ENCODE results near the gene CX3CR1.
A peak's percentile ranks its signal among the peaks of the same experiment; 100 is the strongest.

CX3CR1 gene

DNA sequence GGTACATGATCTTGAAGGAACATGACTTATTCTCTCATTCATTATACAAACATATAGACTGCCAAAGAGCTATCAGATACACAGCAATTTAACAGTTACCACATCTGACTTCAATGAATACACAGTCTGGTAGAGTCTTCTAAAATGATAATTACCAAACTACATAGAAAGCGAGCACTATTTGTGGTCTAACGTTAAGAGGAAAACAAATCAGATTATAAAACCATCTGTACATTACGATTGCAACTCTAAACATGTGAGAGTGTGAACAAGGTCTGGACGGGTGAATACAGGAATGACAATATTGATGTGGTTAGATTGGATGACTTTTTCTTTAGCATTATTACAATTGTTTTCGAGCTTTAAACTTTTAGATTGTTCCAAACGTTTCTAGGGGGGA, 16.3 kb downstream of the CX3CR1 start:
- no peak overlapping the region for H3K27ac ChIP-seq
- TF ChIP-seq, protein P1, sequence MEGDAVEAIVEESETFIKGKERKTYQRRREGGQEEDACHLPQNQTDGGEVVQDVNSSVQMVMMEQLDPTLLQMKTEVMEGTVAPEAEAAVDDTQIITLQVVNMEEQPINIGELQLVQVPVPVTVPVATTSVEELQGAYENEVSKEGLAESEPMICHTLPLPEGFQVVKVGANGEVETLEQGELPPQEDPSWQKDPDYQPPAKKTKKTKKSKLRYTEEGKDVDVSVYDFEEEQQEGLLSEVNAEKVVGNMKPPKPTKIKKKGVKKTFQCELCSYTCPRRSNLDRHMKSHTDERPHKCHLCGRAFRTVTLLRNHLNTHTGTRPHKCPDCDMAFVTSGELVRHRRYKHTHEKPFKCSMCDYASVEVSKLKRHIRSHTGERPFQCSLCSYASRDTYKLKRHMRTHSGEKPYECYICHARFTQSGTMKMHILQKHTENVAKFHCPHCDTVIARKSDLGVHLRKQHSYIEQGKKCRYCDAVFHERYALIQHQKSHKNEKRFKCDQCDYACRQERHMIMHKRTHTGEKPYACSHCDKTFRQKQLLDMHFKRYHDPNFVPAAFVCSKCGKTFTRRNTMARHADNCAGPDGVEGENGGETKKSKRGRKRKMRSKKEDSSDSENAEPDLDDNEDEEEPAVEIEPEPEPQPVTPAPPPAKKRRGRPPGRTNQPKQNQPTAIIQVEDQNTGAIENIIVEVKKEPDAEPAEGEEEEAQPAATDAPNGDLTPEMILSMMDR (conservative IDR thresholded peaks at IDR 0.05): no peak

DNA sequence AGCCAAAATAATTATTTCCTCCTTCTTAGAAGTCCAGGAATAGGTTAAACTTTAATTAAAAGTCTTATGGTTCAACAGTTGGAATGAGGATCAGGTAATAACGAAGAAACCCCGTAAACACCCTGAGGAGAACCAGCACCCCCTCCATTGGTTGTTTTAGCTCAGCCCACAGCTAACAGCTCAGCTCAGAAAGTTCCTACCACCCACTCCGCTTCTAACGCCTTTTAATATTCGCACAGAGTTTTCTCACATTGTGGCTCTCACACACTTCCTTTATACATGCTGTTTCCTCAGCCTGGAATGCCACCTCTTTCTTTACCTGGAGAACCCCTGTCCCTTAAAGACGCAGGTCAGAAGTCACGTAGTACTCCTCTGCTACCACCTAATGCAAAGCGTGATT, 17.0 kb downstream of the CX3CR1 start:
- no peak overlapping the region for H3K27ac ChIP-seq
- TF ChIP-seq, protein P1 (conservative IDR thresholded peaks at IDR 0.05): no peak

DNA sequence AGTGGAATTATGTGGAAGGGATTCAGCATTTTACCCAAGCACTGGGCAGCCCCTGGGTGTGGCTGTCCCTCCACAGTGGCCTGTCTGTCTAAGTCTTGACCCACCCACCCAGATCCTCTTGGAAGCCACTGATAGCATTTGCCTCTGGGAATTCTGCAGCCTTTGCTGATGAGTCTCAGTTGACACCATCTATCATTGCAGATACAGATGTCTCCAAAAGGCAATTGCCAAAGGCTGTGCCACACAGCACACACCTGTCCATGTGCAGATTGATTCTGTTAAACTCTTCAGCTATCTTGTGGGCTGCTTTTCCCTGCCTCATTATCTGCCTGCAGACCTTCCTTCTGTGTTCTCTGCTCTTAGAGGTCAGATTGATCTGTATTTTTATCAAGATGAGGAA, 18.1 kb downstream of the CX3CR1 start:
- TF ChIP-seq, protein P1 (conservative IDR thresholded peaks at IDR 0.05): no peak
- H3K27ac ChIP-seq: no peak overlapping the region

DNA sequence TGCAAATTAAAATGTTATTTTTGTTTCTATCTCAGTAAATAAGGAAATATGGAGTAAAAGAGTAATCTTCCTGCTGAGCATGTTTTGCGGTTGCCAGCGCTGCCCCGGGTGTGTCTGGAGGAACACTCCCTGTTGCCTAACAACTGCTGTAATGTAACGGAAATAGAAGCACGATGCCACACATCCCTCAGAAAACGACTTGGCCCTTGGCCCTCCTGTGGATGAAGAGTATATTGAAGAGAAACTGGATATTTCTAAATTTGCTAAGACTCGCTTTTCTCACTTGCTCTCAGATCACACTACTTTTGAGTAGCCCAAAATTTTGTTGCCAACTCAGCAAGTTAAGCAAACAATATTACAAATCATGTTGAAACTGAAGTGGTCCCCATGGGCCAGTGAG, 18.9 kb downstream of the CX3CR1 start:
- TF ChIP-seq, protein P1 (conservative IDR thresholded peaks at IDR 0.05): peak; percentile 16; the same call in 1 of the 2 replicates
- H3K27ac ChIP-seq: no peak overlapping the region

DNA sequence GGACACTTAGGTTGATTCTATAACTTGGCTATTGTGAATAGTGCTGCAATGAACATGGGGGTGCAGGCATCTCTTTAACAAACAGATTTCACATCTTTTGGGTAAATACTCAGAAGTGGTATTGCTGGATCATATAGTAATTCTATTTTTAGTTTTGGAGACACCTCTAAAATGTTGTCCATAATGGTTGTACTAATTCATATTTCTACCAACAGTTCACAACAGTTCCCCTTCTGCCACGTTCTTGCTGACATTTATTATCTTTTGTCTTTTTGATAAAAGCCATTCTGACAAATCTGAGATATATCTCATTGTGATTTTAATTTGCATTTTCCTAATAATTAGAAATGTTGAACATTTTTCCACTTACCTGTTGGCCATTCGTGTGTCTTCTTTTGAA, 19.5 kb downstream of the CX3CR1 start:
- no peak overlapping the region for H3K27ac ChIP-seq
- TF ChIP-seq, protein P1 (conservative IDR thresholded peaks at IDR 0.05): no peak

DNA sequence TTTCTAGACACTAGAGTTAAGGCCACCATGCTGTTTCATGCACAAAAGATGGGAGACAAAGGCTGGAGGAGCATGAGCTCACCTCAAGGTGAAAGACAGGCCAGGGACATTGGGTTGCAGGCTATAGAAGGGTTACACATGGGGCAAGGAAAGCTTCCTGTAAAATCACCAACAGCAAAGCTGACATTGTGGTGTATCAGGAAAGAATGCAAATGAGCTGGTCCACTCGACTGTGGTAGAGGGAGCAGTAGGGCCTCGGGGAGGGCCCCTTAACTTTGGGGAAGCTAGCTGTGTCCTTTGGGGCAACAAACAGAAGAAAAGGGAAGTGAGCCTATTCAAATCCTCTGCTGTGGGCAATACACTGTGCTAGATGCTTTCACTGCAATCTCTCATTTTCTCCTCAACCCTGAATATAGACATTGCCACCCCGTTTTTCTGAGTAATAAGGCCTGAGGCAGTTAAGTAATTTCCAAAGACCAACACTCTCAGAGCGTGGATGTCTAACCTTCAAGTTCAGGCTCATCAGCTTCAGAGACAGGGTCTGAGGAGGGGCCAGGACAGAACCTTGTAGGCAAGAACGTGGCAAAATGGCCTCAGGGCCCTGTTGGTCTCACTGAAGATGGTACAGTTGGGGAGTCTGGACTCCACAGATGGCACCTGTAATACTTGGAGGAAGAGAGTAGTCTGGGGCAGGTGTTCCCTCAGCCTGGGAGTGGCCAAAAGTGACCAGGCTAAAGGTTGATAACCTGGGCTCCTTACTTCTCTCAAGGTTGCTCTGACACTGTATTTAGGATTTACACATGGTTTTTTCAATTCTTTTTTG, 24.1 kb downstream of the CX3CR1 start:
- H3K27ac ChIP-seq: no peak overlapping the region
- TF ChIP-seq, protein P1 (conservative IDR thresholded peaks at IDR 0.05): no peak

DNA sequence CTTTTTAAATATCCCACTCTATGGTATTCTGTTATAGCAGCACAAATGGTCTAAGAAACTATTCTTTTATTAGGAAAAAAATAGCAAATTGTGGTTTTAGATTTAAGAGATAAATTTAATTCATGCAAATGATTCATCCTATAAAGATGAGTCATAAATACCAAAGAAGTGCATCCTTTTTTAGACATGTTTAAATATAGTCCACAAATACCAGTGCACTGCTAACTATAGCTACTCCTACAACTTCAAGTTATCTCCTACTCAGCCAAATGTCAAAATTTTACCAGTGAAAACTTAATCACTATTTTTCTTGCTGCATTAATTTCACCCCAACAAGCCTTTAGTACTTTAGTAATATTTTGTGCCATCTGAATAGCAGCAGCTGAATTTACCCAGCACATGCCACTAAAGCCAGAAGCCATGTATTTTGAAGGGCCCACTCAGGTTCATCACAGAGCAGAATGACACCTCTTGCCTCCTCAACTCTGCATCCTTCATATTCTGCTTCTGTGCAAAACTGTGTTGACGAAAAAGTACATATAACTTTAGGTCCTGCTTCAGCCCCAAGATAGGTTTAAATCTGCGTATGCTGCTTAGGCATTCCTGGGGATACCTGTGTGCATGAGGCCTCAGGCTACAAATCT, 24.9 kb downstream of the CX3CR1 start:
- no peak overlapping the region for H3K27ac ChIP-seq
- TF ChIP-seq, protein P1 (conservative IDR thresholded peaks at IDR 0.05): no peak
